SHP77 (cell line): ENCODE results near the gene DFFA.
"Not testable (repeated sequence)": the region's sequence is repeated elsewhere in the genome, so short reads cannot be mapped to it uniquely, and the experiment has no call there.

Experiments
- DNase-seq, 2 experiments: peaks; one replicate each; lab custom pipeline; 2025; lab: John Stamatoyannopoulos, UW

Gene DFFA

GRCh38 chr1:10472220-10473144, at the start of gene DFFA:
TSS of gene DFFA (minus strand) at chr1:10472529. CDS start at chr1:10472458, 71 bp downstream.
- DNase-seq, result peak; percentile 95 to 98

DNA sequence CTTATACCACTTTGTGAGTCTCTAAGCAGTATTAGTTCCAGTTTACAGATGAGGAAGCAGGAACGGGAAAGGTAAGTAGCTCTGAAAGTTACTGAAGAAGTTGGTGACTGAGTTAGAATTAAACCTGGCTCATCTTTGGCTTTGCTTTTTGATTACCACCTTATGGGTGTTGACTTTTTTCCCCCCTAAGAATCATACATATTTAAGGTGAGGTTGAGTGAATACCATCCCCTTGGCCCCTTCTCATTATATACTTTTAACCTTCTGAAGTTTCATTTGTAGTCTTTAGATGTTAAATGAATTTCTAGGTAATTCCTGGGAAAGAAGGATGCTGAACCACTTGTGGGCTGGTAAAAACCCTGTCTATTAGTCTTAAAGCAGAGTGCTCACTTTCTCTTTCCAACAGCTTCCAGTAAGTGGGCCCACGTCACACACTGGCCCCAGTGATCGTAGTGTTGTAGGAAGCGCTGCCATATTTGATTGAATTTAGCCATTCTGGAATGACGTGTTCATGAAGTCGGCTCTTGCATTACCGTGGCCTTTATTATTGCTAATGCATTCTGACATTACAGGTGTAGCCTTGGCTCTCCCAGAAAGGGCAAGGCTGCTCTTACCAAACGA, 49.3 kb upstream of the DFFA start:
- no peak for DNase-seq

GRCh38 chr1:10520952-10521351, 48.6 kb upstream of the DFFA start:
- no peak for DNase-seq

DNA sequence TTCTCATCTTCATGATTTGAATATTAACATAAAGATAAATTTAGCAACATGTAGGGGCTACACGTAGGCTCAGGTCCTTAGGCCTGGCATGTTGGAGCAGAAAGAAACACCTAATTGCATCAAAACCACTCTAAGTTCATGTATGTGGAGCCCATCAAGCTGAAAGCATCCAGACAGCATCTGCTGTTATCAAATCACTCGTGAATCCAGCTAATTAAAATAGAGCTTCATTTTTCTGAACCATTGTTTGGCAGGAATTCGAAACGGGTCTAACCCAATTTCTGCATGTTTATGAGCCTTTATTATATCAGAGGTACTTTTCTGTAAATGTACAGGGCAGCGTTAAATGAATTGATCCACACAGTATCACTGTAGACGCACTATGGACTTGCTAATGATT, 48.2 kb upstream of the DFFA start:
- DNase-seq, result no peak

GRCh38 chr1:10519016-10519417, 46.7 kb upstream of the DFFA start:
- DNase-seq, result peak; percentile 51 to 56

DNA sequence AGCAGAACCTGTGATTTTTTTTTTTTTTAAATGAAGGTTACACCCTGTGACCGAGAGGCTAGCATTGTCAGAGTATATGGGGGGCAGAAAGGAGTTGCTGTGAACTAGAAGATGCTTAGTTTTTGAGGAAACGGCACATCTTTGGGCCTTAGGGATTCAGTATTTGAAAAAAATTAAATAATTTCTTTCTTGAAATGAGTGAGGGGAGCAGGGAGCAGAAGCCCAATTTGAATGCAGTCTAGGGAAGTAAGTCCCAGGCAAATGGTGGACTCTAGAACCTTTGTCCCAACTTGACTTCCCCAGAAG, 45.3 kb upstream of the DFFA start:
- no peak for DNase-seq

GRCh38 chr1:10516925-10517676, 44.8 kb upstream of the DFFA start:
- DNase-seq, result no peak

DNA sequence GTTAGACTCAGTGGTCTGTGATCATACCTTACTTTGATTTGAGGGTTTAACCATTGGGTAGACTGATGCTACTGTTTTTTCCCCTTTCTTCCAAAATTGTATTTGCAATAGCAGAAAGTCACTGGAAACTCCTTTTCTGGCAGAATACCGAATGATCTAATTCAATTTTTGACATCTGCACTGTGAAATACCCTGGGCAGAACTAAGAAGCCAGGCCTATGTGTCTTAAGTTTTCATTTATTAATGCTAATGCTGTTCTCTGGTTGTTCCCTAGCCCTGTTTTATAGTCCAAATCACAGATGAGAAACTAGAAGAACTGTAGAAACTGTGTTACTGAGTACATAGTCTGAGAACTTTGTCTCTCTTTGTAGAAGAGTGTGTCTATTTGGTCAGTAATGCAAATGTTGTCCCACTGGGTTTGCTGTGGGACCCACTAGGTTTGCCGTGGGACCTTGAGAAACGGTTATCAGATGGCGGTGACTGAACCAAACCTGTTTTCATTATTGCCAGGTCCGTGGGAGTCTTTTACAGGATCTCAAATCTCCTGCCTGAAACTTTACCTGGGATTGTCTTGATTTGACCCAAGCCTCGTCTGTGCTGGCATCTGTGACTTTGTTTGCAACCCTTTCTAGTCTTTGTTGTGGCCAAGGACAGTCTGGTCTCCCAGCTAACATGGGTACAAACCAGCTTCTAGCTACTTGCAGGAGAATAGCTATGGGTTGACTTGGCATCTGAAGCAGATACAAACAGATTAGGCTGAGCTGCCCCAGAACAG, 43.8 kb upstream of the DFFA start:
- no peak for DNase-seq

- no peak for DNase-seq
Observed at GRCh38 chr1:10515301-10515975, 43.1 kb upstream of the DFFA start.

GRCh38 chr1:10514490-10515235, 42.3 kb upstream of the DFFA start:
- DNase-seq, result peak; percentile 37 to 49

GRCh38 chr1:10513199-10513598, 40.9 kb upstream of the DFFA start:
- no peak for DNase-seq

DNA sequence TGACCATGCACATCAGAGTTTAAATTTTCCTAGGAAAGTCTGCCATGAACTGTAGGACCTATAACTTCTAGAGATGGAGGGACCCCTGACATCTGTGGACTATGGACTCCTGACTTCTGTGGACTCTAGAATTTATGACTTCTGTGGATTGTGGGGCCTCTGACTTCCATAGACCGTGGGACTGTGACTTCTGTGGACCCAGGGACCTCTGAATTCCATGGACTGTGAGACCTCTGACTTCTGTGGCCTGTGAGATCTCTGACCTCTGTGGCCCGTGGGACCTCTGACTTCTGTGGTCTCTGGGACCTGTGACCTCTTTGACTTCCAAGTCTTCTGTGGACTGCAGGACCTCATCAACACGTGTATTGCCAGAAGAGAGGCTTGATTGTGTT, 39.2 kb upstream of the DFFA start:
- DNase-seq, result no peak

- DNase-seq, result no peak
Observed at GRCh38 chr1:10510520-10511493, 38.5 kb upstream of the DFFA start.

DNA sequence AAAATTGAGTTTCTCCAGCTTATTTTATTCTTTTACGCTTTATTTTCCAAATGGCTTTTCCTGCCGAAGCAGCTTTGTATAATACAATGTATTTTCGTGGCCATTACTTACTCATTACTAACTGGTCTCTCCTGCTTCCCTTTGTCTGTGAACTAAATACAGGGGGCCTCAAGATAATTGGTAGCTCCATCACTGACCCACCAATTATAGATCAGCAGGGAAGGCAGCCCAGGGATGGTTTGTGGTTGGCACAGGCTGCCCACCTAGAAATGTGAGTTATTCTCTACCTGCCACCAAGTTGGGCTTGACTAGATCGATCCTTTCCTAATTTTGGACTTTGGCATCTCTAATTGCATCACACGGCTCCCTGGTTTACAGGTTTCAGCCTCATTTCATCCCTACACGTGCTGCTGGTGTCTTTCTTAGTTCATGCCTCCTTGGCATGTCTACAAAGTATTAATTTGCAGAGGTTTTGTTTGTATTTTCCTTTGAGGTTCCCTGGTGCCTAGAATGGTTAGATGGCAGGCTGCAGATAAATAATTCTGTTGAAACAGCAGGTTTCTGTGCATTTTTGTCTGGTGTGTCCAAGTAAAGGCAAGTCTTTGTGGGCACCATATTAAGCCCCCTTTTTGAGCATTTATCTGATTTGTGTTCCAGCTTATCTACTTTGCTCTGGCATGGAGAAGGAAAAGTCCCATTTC, 37.6 kb upstream of the DFFA start:
- no peak for DNase-seq

- peak; percentile 11 to 27 for DNase-seq
Observed at GRCh38 chr1:10508511-10508951, 36.2 kb upstream of the DFFA start.

GRCh38 chr1:10507111-10507879, 35.0 kb upstream of the DFFA start:
- peak; percentile 60 to 71 for DNase-seq

GRCh38 chr1:10506677-10507047, 34.3 kb upstream of the DFFA start:
- DNase-seq, result no peak

DNA sequence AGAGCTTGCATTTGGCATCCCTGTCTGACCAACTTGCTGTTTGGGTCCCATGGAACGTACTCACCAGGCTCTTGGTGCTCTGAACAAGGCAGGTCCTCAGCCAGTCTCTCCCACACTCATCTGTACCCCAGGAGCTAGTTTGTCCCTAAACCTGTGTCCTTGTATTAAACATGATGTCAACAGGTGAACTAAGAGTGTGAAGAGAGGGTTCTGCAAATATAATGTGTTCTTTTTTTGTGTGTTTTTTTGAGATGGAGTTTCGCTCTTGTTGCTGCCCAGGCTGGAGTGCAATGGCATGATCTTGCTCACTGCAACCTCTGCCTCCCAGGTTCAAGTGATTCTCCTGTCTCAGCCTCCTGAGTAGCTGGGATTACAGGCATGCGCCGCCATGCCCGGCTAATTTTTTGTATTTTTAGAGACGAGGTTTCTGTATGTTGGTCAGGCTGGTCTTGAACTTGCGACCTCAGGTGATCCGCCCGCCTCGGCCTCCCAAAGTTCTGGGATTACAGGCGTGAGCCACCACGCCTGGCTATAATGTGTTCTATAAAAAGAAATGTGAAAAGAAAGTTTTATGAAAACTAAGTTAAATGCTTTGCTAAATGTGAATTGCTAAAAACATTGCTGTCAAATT, 33.8 kb upstream of the DFFA start:
- not testable (repeated sequence) for DNase-seq
